Chondrocyte (in vitro differentiated cells): ENCODE measurements around the gene CDR2L. TPM values are rescaled to one million over a fixed set of nuclear protein-coding genes. Genes with fewer than 3 reads are reported as not detected.

ENCODE experiments used
- DNase-seq: peaks from one replicate; pipeline ENCODE4 v3.0.0; 2021; ENCODE audit warnings: mixed read lengths, low spot score
- H3K27ac Mint-ChIP-seq: one replicate; pipeline ENCODE4 v1.8.0; 2021; ENCODE audit warnings: mild to moderate bottlenecking, moderate library complexity, mixed read lengths; ENCODE audit not compliant: unreplicated experiment
- H3K27me3 Mint-ChIP-seq: 2 replicates; pipeline ENCODE4 v1.8.0; 2021; ENCODE audit warnings: low read depth, mixed read lengths
- H3K36me3 Mint-ChIP-seq: 2 replicates; pipeline ENCODE4 v1.8.0; 2021; ENCODE audit warnings: low read depth, mixed read lengths
- H3K4me1 Mint-ChIP-seq: 2 replicates; pipeline ENCODE4 v1.8.0; 2021; ENCODE audit warnings: low read depth, mild to moderate bottlenecking, mixed read lengths
- H3K4me3 Mint-ChIP-seq: one replicate; pipeline ENCODE4 v1.8.0; 2021; ENCODE audit warnings: mild to moderate bottlenecking, moderate library complexity, mixed read lengths; ENCODE audit not compliant: unreplicated experiment
- H3K9me3 Mint-ChIP-seq: 2 replicates; pipeline ENCODE4 v1.8.0; 2021; ENCODE audit warnings: low read depth, mixed read lengths
- CTCF ChIP-seq: fragments of 200-600 bp; sonication (generic); IDR thresholded peaks from 2 replicates; pipeline ENCODE4 v1.5.0; 2021; ENCODE audit warnings: antibody characterized with exemption, mild to moderate bottlenecking, moderate library complexity
- total RNA-seq: library from RNA; stranded (reverse); gene quantifications from 3 replicates; pipeline ENCODE4 v1.2.1, GENCODE V29; 2021

CDR2L gene
- total RNA-seq, 1 donor from 2014 or later = 51.0 TPM

DNA sequence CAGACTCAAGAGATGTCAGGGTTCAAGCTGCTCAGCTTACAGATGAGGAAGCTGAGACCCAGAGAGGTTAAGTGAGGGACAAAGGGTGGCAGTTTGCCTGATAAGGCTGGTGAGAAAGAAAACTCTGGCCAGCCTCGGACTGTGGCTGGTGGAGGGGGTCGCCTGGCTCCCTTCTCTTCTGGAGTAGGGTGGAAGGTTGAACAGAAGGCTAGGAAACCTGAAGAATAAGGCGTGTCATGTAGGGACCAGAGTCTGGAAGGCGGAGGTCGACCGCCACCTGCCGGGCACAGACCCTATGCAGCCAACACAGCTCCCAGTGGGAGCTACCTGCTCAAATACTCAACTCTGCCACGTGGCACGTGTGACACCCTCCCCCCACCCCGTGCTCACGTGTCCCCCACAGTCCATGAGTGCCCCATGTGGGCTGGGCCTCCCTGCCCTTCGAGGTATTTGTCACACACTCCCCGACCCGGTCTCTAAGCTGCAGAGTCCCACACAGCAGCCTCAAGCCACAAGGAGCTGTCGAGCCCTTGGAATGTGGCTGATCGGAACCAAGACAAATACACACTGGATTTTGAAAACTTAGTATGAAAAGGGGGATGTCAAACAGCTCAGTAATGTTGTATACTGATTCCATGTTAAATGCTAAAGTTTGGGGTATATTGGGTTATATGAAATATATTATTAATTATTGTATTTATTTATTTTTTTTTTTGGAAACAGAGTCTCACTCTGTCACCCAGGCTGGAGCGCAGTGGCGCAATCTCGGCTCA, 26.7 kb upstream of the CDR2L start:
- Mint-ChIP-seq H3K36me3 (no peaks in the 10 kb centered on the region), H3K4me3 (no peak overlapping the region), H3K4me1 (no peaks in the 10 kb centered on the region), H3K27me3 (no peaks in the 10 kb centered on the region), H3K27ac (no peak overlapping the region), H3K9me3 (no peaks in the 10 kb centered on the region)
- DNase-seq = no peak
- TF ChIP-seq CTCF = peak; percentile 72

DNA sequence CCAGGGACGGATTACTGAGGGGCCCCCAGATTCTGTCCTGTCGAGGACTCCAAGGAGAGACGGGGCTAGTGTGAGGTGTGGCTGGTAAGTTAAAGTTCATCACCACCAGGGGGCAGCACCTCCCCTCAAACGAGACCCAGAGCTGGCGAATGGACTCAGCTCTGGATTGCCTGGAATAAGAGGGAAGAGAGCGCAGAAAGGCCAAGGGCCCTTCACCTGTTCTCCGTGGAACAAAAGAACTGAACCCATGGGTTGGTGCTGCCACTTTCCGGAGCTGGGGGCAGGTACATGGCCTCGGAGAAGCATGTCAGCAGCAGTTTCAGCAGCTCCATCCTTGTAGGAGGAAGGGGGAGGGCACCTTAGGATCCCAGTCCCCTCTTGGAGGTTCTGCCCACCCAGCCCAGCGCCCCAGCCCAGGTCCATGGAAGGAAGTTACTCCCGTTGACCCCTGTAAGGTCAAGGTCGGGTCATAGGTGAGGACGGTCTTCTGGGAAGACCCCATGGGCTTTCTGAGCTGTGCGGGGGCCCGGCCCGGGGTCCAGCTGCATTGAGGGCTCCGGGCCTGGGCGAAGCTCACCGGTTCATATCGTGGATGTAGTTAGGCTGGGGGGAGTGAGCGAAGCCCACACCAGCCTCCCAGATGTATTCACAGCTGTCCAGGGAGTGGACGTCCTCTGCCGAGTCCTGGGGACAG, 25.6 kb upstream of the CDR2L start:
- no peak overlapping the region for H3K27ac Mint-ChIP-seq
- TF ChIP-seq CTCF = peak; percentile 87
- H3K36me3 Mint-ChIP-seq = no peaks in the 10 kb centered on the region
- DNase-seq = no peak
- H3K9me3 Mint-ChIP-seq = no peaks in the 10 kb centered on the region
- H3K4me3 Mint-ChIP-seq = no peak overlapping the region
- no peaks in the 10 kb centered on the region for H3K27me3 Mint-ChIP-seq
- H3K4me1 Mint-ChIP-seq = no peaks in the 10 kb centered on the region

DNA sequence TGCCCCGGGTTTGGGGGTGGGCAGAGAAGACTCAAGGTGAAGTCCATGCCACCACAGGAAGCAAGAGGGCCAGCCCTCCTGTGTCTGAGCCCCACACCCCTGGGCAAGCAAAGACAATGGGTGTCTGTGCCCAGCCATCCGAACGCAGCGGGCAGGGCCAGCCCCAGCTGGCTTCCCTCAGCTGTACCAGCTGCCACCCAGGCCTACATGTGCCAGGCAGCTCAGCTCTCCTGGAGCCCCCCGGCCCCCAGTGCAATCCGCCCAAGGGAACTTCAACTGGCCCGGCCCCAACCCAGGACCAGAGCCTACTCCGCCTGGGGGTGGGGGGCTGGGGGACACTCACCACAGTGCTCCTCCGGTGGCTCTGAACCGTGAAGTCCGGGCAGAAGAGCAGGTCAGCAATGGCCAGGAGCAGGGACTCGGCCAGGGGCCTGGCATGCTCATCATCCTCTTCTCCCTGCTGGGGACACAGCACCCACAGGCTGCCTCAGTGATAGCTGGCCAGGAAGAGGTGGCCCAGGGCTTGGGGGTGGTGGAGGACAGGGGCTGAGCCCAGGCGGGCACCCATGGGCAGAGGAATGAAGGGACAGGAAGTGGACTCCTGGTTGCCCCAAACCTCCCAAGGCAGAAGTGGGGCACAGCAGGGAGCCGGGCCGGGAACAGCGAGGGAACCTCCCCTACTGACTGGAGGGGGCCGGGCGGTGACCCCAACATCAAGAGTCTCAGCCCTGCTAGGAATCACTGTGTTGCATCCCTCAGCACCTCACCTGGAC, 24.6 kb upstream of the CDR2L start:
- Mint-ChIP-seq H3K4me3 (no peak overlapping the region), H3K27ac (no peak overlapping the region), H3K27me3 (no peaks in the 10 kb centered on the region), H3K36me3 (no peaks in the 10 kb centered on the region), H3K9me3 (no peaks in the 10 kb centered on the region), H3K4me1 (no peaks in the 10 kb centered on the region)
- DNase-seq = no peak
- TF ChIP-seq CTCF = no peak

DNA sequence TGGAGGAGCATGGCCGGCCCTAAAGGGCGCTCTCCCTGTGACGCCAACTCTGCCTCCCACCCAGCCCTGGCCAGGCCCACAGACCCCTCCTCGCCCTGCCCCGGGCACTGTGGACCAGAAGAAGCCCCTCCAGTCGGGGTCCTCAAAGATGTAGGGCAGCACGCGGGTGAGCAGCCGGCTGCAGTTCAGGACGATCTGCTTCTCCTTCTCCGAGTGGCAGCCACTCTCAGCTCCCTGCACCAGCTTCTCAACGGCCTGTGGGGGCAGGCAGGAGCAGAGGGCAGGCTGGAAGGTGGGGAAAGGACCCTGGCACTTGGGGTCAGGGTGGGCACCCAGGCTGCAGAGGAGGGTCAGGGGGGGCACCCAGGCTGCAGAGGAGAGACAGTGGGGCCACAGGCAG, 23.8 kb upstream of the CDR2L start:
- no peaks in the 10 kb centered on the region for H3K27me3 Mint-ChIP-seq
- TF ChIP-seq CTCF = peak; percentile 23
- no peaks in the 10 kb centered on the region for H3K4me1 Mint-ChIP-seq
- no peak for DNase-seq
- H3K27ac Mint-ChIP-seq = no peak overlapping the region
- no peak overlapping the region for H3K4me3 Mint-ChIP-seq
- no peaks in the 10 kb centered on the region for H3K9me3 Mint-ChIP-seq
- H3K36me3 Mint-ChIP-seq = no peaks in the 10 kb centered on the region

- Mint-ChIP-seq H3K4me3 (no peak overlapping the region), H3K27me3 (no peaks in the 10 kb centered on the region), H3K36me3 (no peaks in the 10 kb centered on the region), H3K9me3 (no peaks in the 10 kb centered on the region), H3K4me1 (no peaks in the 10 kb centered on the region), H3K27ac (no peak overlapping the region)
- no peak for DNase-seq
- no peak for TF ChIP-seq CTCF
Observed at GRCh38 chr17:74964246-74964761, 23.1 kb upstream of the CDR2L start.
